Mononuclear cell (primary cell): ENCODE results near the gene R3HDML. TPM values are rescaled to one million over a fixed set of nuclear protein-coding genes. Genes with fewer than 3 reads are reported as not detected.
"Not testable (repeated sequence)": the region's sequence is repeated elsewhere in the genome, so short reads cannot be mapped to it uniquely, and the experiment has no call there.

Experiments used
- H3K27me3 ChIP-seq: 2 replicates; pipeline ENCODE4 v1.6.0; 2011; ENCODE audit warnings: low read length, control low read depth; ENCODE audit not compliant: insufficient read depth
- H3K4me1 ChIP-seq: 2 replicates; pipeline ENCODE4 v1.5.1; 2011; ENCODE audit warnings: mild to moderate bottlenecking, low read length, control low read depth; ENCODE audit not compliant: insufficient read depth
- H3K4me3 ChIP-seq: 2 replicates; pipeline ENCODE4 v1.5.1; 2011; ENCODE audit warnings: mild to moderate bottlenecking, low read length, moderate library complexity
- H3K9me3 ChIP-seq: 2 replicates; pipeline ENCODE4 v1.5.1; 2011; ENCODE audit warnings: low read depth, mild to moderate bottlenecking, control low read depth, low read length
- total RNA-seq: library from RNA; depleted of rRNA; stranded (reverse); fragments of >200 nt; gene quantifications from one replicate; pipeline ENCODE4 v1.2.3, GENCODE V29; 2012

The R3HDML gene
- total RNA-seq, 1 donor = not detected

GRCh38 chr20:44345147-44345546, 8.3 kb downstream of the R3HDML start:
- Histone ChIP-seq H3K4me3 (no peak overlapping the region), H3K4me1 (no peaks in the 10 kb centered on the region), H3K9me3 (no peaks in the 10 kb centered on the region), H3K27me3 (no peaks in the 10 kb centered on the region)

- not testable (repeated sequence) for H3K9me3 ChIP-seq, H3K4me3 ChIP-seq, H3K4me1 ChIP-seq, H3K27me3 ChIP-seq
Observed at GRCh38 chr20:44345941-44346340, 9.1 kb downstream of the R3HDML start.

- no peaks in the 10 kb centered on the region for H3K27me3 ChIP-seq
- H3K4me3 ChIP-seq = no peak overlapping the region
- H3K4me1 ChIP-seq = no peaks in the 10 kb centered on the region
- no peaks in the 10 kb centered on the region for H3K9me3 ChIP-seq
Observed at GRCh38 chr20:44348168-44348659, 11.4 kb downstream of the R3HDML start.

- H3K4me3 ChIP-seq = no peak overlapping the region
- no peaks in the 10 kb centered on the region for H3K4me1 ChIP-seq
- H3K27me3 ChIP-seq = no peaks in the 10 kb centered on the region
- H3K9me3 ChIP-seq = no peaks in the 10 kb centered on the region
Observed at GRCh38 chr20:44349349-44349748, 12.5 kb downstream of the R3HDML start.

GRCh38 chr20:44350567-44350966, 13.7 kb downstream of the R3HDML start:
- no peaks in the 10 kb centered on the region for H3K27me3 ChIP-seq
- no peaks in the 10 kb centered on the region for H3K4me1 ChIP-seq
- H3K9me3 ChIP-seq = no peaks in the 10 kb centered on the region
- no peak overlapping the region for H3K4me3 ChIP-seq

- no peaks in the 10 kb centered on the region for H3K4me1 ChIP-seq
- H3K27me3 ChIP-seq = no peaks in the 10 kb centered on the region
- no peak overlapping the region for H3K4me3 ChIP-seq
- no peaks in the 10 kb centered on the region for H3K9me3 ChIP-seq
Observed at GRCh38 chr20:44354979-44355497, 18.2 kb downstream of the R3HDML start.

- no peaks in the 10 kb centered on the region for H3K9me3 ChIP-seq
- H3K4me3 ChIP-seq = no peak within 1 kb of the TSS
- no peaks in the 10 kb centered on the region for H3K4me1 ChIP-seq
- no peaks in the 10 kb centered on the region for H3K27me3 ChIP-seq
Observed at GRCh38 chr20:44355498-44356352, 18.9 kb downstream of the R3HDML start, which contains the start of gene HNF4A. Gene HNF4A (plus strand): TSS chr20:44355699. CDS start chr20:44355805, 106 bp downstream.

GRCh38 chr20:44356353-44356723, 19.5 kb downstream of the R3HDML start:
- Histone ChIP-seq H3K27me3 (no peaks in the 10 kb centered on the region), H3K4me1 (no peaks in the 10 kb centered on the region), H3K4me3 (no peak overlapping the region), H3K9me3 (no peaks in the 10 kb centered on the region)

GRCh38 chr20:44357020-44357419, 20.2 kb downstream of the R3HDML start:
- Histone ChIP-seq H3K4me3 (no peak overlapping the region), H3K4me1 (no peaks in the 10 kb centered on the region), H3K27me3 (no peaks in the 10 kb centered on the region), H3K9me3 (no peaks in the 10 kb centered on the region)

- no peaks in the 10 kb centered on the region for H3K9me3 ChIP-seq
Observed at GRCh38 chr20:44357555-44358125, 20.8 kb downstream of the R3HDML start.

GRCh38 chr20:44358776-44359175, 21.9 kb downstream of the R3HDML start:
- Histone ChIP-seq H3K4me3 (no peak overlapping the region), H3K4me1 (no peaks in the 10 kb centered on the region), H3K27me3 (no peaks in the 10 kb centered on the region), H3K9me3 (no peaks in the 10 kb centered on the region)

More at GRCh38 chr20:44357555-44358125, 20.8 kb downstream of the R3HDML start:
- H3K4me3 ChIP-seq = no peak overlapping the region
- no peaks in the 10 kb centered on the region for H3K4me1 ChIP-seq
- H3K27me3 ChIP-seq = no peaks in the 10 kb centered on the region

- H3K4me3 ChIP-seq = no peak overlapping the region
- no peaks in the 10 kb centered on the region for H3K27me3 ChIP-seq
- H3K4me1 ChIP-seq = no peaks in the 10 kb centered on the region
- no peaks in the 10 kb centered on the region for H3K9me3 ChIP-seq
Observed at GRCh38 chr20:44360221-44360620, 23.4 kb downstream of the R3HDML start.

GRCh38 chr20:44361021-44361420, 24.2 kb downstream of the R3HDML start:
- H3K4me3 ChIP-seq = no peak overlapping the region
- no peaks in the 10 kb centered on the region for H3K9me3 ChIP-seq
- H3K4me1 ChIP-seq = no peaks in the 10 kb centered on the region
- no peaks in the 10 kb centered on the region for H3K27me3 ChIP-seq

- no peaks in the 10 kb centered on the region for H3K9me3 ChIP-seq
- no peaks in the 10 kb centered on the region for H3K4me1 ChIP-seq
- H3K4me3 ChIP-seq = no peak overlapping the region
- no peaks in the 10 kb centered on the region for H3K27me3 ChIP-seq
Observed at GRCh38 chr20:44362466-44362940, 25.7 kb downstream of the R3HDML start.

- H3K9me3 ChIP-seq = no peaks in the 10 kb centered on the region
- no peaks in the 10 kb centered on the region for H3K4me1 ChIP-seq
- H3K4me3 ChIP-seq = no peak overlapping the region
- H3K27me3 ChIP-seq = no peaks in the 10 kb centered on the region
Observed at GRCh38 chr20:44364068-44364467, 27.2 kb downstream of the R3HDML start.
